Measurements from ENCODE around the gene BMP6. TPM values are rescaled to one million over a fixed set of nuclear protein-coding genes. Genes with fewer than 3 reads are reported as not detected.
A peak's percentile ranks its signal among the peaks of the same experiment; 100 is the strongest.

Gene BMP6
- not detected for total RNA-seq
- polyA plus RNA-seq = under 1 TPM in 1 of 2 donors, not detected in 1; 0.06 TPM

GRCh38 chr6:7725849-7726415 is at the start of gene BMP6:
BMP6 (plus strand) TSS chr6:7726099; CDS start chr6:7726956, 857 bp downstream.
- Mint-ChIP-seq H3K27ac (peak within 1 kb of the TSS in 1 of 7 donors; percentile 15), H3K9me3 (no peaks in the 10 kb centered on the region), H3K27me3 (peaks cover 46 to 62% of the 10 kb centered on the region in 2 donors), H3K36me3 (no peaks in the 10 kb centered on the region), H3K4me3 (peak within 1 kb of the TSS; percentile 66 to 83 (median 78)), H3K4me1 (peaks cover 3 to 23% (median 18%) of the 10 kb centered on the region in 4 donors)
- no peaks in the 10 kb centered on the region for H3K9me3 ChIP-seq (ENCODE audit: control insufficient read depth in 1 of 2, low read length in 2 of 2)
- ChIA-PET CTCF (ENCODE audit: partially characterized antibody) (interaction anchor here (1.7 kb wide), 2 partner anchors 333 to 493 kb away, joined by 6 to 9 read pairs; no protein-coding TSS in a partner anchor), POLR2A (ENCODE audit: partially characterized antibody) (no interaction called here)
- H3K4me3 ChIP-seq (ENCODE audit: low read length in 2 of 2) = no peak within 1 kb of the TSS
- DNase-seq = peak; percentile 25 to 47 (median 40)
- peaks cover 41% of the 10 kb centered on the region for H3K27me3 ChIP-seq (ENCODE audit: insufficient read depth, low read length)
- H3K27ac ChIP-seq (ENCODE audit: low read depth, low read length) = no peak within 1 kb of the TSS
- intact Hi-C loops (cut with micrococcal nuclease) = no loop called here
- peaks cover 21% of the 10 kb centered on the region for H3K4me1 ChIP-seq (ENCODE audit: insufficient read depth, low read length)
- H3K36me3 ChIP-seq (ENCODE audit: insufficient read depth, low read length) = no peaks in the 10 kb centered on the region

DNA sequence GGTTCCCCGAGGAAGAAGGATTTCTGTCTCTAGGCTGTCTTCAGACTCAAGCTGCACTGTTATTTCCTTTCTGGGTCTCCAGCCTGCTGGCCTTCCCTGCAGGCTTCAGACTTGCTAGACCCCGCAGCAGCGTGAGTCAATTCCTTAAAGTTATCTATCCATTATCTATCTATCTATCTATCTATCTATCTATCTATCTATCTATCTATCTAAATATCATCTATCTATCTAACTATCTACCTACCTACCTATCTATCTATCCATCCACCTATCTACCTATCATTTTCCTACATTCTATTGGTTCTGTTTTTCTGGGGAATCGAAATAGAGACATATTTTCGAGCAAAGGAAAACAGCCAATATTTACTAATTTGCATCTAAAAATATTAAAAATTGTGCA is 48.7 kb upstream of the BMP6 start:
- Mint-ChIP-seq H3K36me3 (no peaks in the 10 kb centered on the region), H3K9me3 (peaks cover 0 to 2% (median 0%) of the 10 kb centered on the region in 8 donors), H3K27me3 (peaks cover 7 to 12% of the 10 kb centered on the region in 2 donors), H3K4me1 (no peaks in the 10 kb centered on the region), H3K4me3 (no peak overlapping the region), H3K27ac (no peak overlapping the region)
- no peaks in the 10 kb centered on the region for H3K4me1 ChIP-seq (ENCODE audit: insufficient read depth, low read length)
- intact Hi-C loops (cut with micrococcal nuclease) = no loop called here
- H3K36me3 ChIP-seq (ENCODE audit: insufficient read depth, low read length) = no peaks in the 10 kb centered on the region
- H3K27ac ChIP-seq (ENCODE audit: low read depth, low read length) = no peak overlapping the region
- H3K9me3 ChIP-seq (ENCODE audit: control insufficient read depth in 1 of 2, low read length in 2 of 2) = no peaks in the 10 kb centered on the region
- H3K27me3 ChIP-seq (ENCODE audit: insufficient read depth, low read length) = no peaks in the 10 kb centered on the region
- CTCF ChIA-PET (ENCODE audit: partially characterized antibody) = no interaction called here
- POLR2A ChIA-PET (ENCODE audit: partially characterized antibody) = no interaction called here
- H3K4me3 ChIP-seq (ENCODE audit: low read length in 2 of 2) = no peak overlapping the region
- DNase-seq = no peak

GRCh38 chr6:7680393-7681075 is 45.4 kb upstream of the BMP6 start:
- Mint-ChIP-seq H3K27me3 (peaks cover 8 to 15% of the 10 kb centered on the region in 2 donors), H3K4me3 (no peak overlapping the region), H3K36me3 (no peaks in the 10 kb centered on the region), H3K27ac (no peak overlapping the region), H3K4me1 (no peaks in the 10 kb centered on the region), H3K9me3 (no peaks in the 10 kb centered on the region)
- no peak for DNase-seq
- Histone ChIP-seq H3K9me3 (ENCODE audit: control insufficient read depth in 1 of 2, low read length in 2 of 2) (no peaks in the 10 kb centered on the region), H3K36me3 (ENCODE audit: insufficient read depth, low read length) (no peaks in the 10 kb centered on the region), H3K27me3 (ENCODE audit: insufficient read depth, low read length) (no peaks in the 10 kb centered on the region), H3K4me3 (ENCODE audit: low read length in 2 of 2) (no peak overlapping the region), H3K27ac (ENCODE audit: low read depth, low read length) (no peak overlapping the region), H3K4me1 (ENCODE audit: insufficient read depth, low read length) (no peaks in the 10 kb centered on the region)
- ChIA-PET CTCF (ENCODE audit: partially characterized antibody) (no interaction called here), POLR2A (ENCODE audit: partially characterized antibody) (no interaction called here)
- intact Hi-C loops (cut with micrococcal nuclease) = no loop called here

GRCh38 chr6:7681449-7681848 is 44.5 kb upstream of the BMP6 start:
- no peak overlapping the region for H3K4me3 Mint-ChIP-seq
- H3K36me3 Mint-ChIP-seq = no peaks in the 10 kb centered on the region
- intact Hi-C loops (cut with micrococcal nuclease) = no loop called here
- no peak overlapping the region for H3K27ac Mint-ChIP-seq
- H3K9me3 ChIP-seq (ENCODE audit: control insufficient read depth in 1 of 2, low read length in 2 of 2) = no peaks in the 10 kb centered on the region
- H3K36me3 ChIP-seq (ENCODE audit: insufficient read depth, low read length) = no peaks in the 10 kb centered on the region
- no peak overlapping the region for H3K27ac ChIP-seq (ENCODE audit: low read depth, low read length)
- H3K4me1 Mint-ChIP-seq = no peaks in the 10 kb centered on the region
- H3K9me3 Mint-ChIP-seq = no peaks in the 10 kb centered on the region
- H3K27me3 ChIP-seq (ENCODE audit: insufficient read depth, low read length) = no peaks in the 10 kb centered on the region
- POLR2A ChIA-PET (ENCODE audit: partially characterized antibody) = no interaction called here
- H3K4me1 ChIP-seq (ENCODE audit: insufficient read depth, low read length) = no peaks in the 10 kb centered on the region
- CTCF ChIA-PET (ENCODE audit: partially characterized antibody) = no interaction called here
- H3K27me3 Mint-ChIP-seq = peaks cover 8 to 12% of the 10 kb centered on the region in 2 donors
- no peak overlapping the region for H3K4me3 ChIP-seq (ENCODE audit: low read length in 2 of 2)
- no peak for DNase-seq

GRCh38 chr6:7684076-7684475 is 41.8 kb upstream of the BMP6 start:
- Histone ChIP-seq H3K4me3 (ENCODE audit: low read length in 2 of 2) (no peak overlapping the region), H3K4me1 (ENCODE audit: insufficient read depth, low read length) (no peaks in the 10 kb centered on the region), H3K9me3 (ENCODE audit: control insufficient read depth in 1 of 2, low read length in 2 of 2) (no peaks in the 10 kb centered on the region), H3K27me3 (ENCODE audit: insufficient read depth, low read length) (no peaks in the 10 kb centered on the region), H3K27ac (ENCODE audit: low read depth, low read length) (no peak overlapping the region), H3K36me3 (ENCODE audit: insufficient read depth, low read length) (no peaks in the 10 kb centered on the region)
- ChIA-PET POLR2A (ENCODE audit: partially characterized antibody) (no interaction called here), CTCF (ENCODE audit: partially characterized antibody) (no interaction called here)
- Mint-ChIP-seq H3K9me3 (no peaks in the 10 kb centered on the region), H3K27ac (no peak overlapping the region), H3K4me1 (no peaks in the 10 kb centered on the region), H3K27me3 (peaks cover 7 to 11% of the 10 kb centered on the region in 2 donors), H3K36me3 (no peaks in the 10 kb centered on the region), H3K4me3 (no peak overlapping the region)
- intact Hi-C loops (cut with micrococcal nuclease) = no loop called here
- no peak for DNase-seq

DNA sequence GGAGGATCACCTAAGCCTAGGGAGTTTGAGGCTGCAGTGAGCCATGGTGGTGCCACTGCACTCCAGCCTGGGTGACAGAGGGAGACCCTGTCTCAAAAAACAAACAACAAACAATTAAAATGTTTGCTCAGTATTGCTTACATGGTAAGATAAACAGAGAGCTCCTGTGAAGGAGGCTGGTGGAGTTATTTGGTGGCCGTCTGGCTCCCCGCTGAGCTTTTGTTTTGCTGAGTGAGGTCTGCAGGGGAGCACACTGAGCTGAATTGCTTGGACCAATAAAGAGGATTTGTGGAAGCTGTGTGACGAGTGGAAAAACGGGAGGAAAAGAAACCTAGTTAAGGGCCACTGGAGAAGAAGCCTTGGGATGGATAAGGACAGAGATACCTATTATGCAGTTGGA is 41.1 kb upstream of the BMP6 start:
- Mint-ChIP-seq H3K27me3 (peaks cover 3 to 11% of the 10 kb centered on the region in 2 donors), H3K27ac (no peak overlapping the region), H3K9me3 (no peaks in the 10 kb centered on the region), H3K36me3 (no peaks in the 10 kb centered on the region), H3K4me3 (no peak overlapping the region), H3K4me1 (no peaks in the 10 kb centered on the region)
- Histone ChIP-seq H3K4me1 (ENCODE audit: insufficient read depth, low read length) (no peaks in the 10 kb centered on the region), H3K4me3 (ENCODE audit: low read length in 2 of 2) (no peak overlapping the region), H3K36me3 (ENCODE audit: insufficient read depth, low read length) (no peaks in the 10 kb centered on the region), H3K27ac (ENCODE audit: low read depth, low read length) (no peak overlapping the region), H3K27me3 (ENCODE audit: insufficient read depth, low read length) (no peaks in the 10 kb centered on the region), H3K9me3 (ENCODE audit: control insufficient read depth in 1 of 2, low read length in 2 of 2) (no peaks in the 10 kb centered on the region)
- intact Hi-C loops (cut with micrococcal nuclease) = no loop called here
- DNase-seq = no peak
- ChIA-PET CTCF (ENCODE audit: partially characterized antibody) (no interaction called here), POLR2A (ENCODE audit: partially characterized antibody) (no interaction called here)

GRCh38 chr6:7685276-7685675 is 40.6 kb upstream of the BMP6 start:
- H3K4me3 Mint-ChIP-seq = no peak overlapping the region
- H3K4me3 ChIP-seq (ENCODE audit: low read length in 2 of 2) = no peak overlapping the region
- no peaks in the 10 kb centered on the region for H3K36me3 ChIP-seq (ENCODE audit: insufficient read depth, low read length)
- no peak for DNase-seq
- intact Hi-C loops (cut with micrococcal nuclease) = no loop called here
- H3K4me1 ChIP-seq (ENCODE audit: insufficient read depth, low read length) = no peaks in the 10 kb centered on the region
- no peaks in the 10 kb centered on the region for H3K36me3 Mint-ChIP-seq
- CTCF ChIA-PET (ENCODE audit: partially characterized antibody) = no interaction called here
- no peaks in the 10 kb centered on the region for H3K9me3 Mint-ChIP-seq
- H3K4me1 Mint-ChIP-seq = no peaks in the 10 kb centered on the region
- no peak overlapping the region for H3K27ac ChIP-seq (ENCODE audit: low read depth, low read length)
- no peaks in the 10 kb centered on the region for H3K27me3 ChIP-seq (ENCODE audit: insufficient read depth, low read length)
- H3K27ac Mint-ChIP-seq = no peak overlapping the region
- H3K9me3 ChIP-seq (ENCODE audit: control insufficient read depth in 1 of 2, low read length in 2 of 2) = no peaks in the 10 kb centered on the region
- POLR2A ChIA-PET (ENCODE audit: partially characterized antibody) = no interaction called here
- H3K27me3 Mint-ChIP-seq = peaks cover 6 to 11% of the 10 kb centered on the region in 2 donors
